ENCODE measurements around the gene MAGI1. TPM values are rescaled to one million over a fixed set of nuclear protein-coding genes. Genes with fewer than 3 reads are reported as not detected.

MAGI1 gene
- polyA plus RNA-seq, 1 of the 3 experiments (the other 2 are of a cell fraction): 10.3 TPM

GRCh38 chr3:66038726-66039589, at the start of gene MAGI1 (continued):
- TF ChIP-seq REST (IDR thresholded peaks at IDR 0.05; ENCODE audit: low read depth, low read length) (no peak), TAF1 (IDR thresholded peaks at IDR 0.05; ENCODE audit: borderline replicate concordance, low read depth, low read length) (peak; percentile 49; the same call in 1 of the 2 replicates), FOXJ3 (CRISPR knock-in tag; IDR thresholded peaks at IDR 0.05) (no peak; the same call in 1 of the 2 replicates), JUND (IDR thresholded peaks at IDR 0.05) (no peak), GATA2 (CRISPR knock-in tag; IDR thresholded peaks at IDR 0.05) (no peak), RXRA (IDR thresholded peaks at IDR 0.05; ENCODE audit: borderline replicate concordance, low read depth) (no peak), EP300 (IDR thresholded peaks at IDR 0.05; ENCODE audit: borderline replicate concordance in 1 of 2, low read depth in 1 of 2, low read length in 1 of 2) (peak; percentile 33 to 39; a peak in 2 of 4 replicates), MAX (IDR thresholded peaks at IDR 0.05; ENCODE audit: low read depth) (no peak), RFX5 (IDR thresholded peaks at IDR 0.05; ENCODE audit: low read length) (no peak), TEAD4 (IDR thresholded peaks at IDR 0.05; ENCODE audit: borderline replicate concordance, insufficient read depth) (peak; percentile 42; the same call in 1 of the 2 replicates), RCOR1 (IDR thresholded peaks at IDR 0.05; ENCODE audit: low read length) (peak; percentile 62), USF2 (IDR thresholded peaks at IDR 0.05; ENCODE audit: borderline replicate concordance, low read depth, low read length) (no peak)

- TF ChIP-seq CTCF (IDR thresholded peaks at IDR 0.05) (0 out of 2 replicates have a peak, but pooled peaks have one; percentile 8), NRF1 (IDR thresholded peaks at IDR 0.05; ENCODE audit: low read depth, low read length) (no peak), PBX3 (IDR thresholded peaks at IDR 0.05) (peak; percentile 21; the same call in 1 of the 2 replicates), JUND (IDR thresholded peaks at IDR 0.05) (no peak)
- ChIA-PET POLR2A (no interaction called here), CTCF (no interaction called here)
- DNase-seq: no peak
- Histone ChIP-seq H3K4me1 (ENCODE audit: control insufficient read depth in 1 of 2, insufficient read depth in 2 of 2, low read depth in 1 of 2, low read length in 1 of 2) (no peaks in the 10 kb centered on the region; a peak in 1 of 4 replicates), H2AFZ (ENCODE audit: low read depth) (no peak overlapping the region), H3K9me3 (no peaks in the 10 kb centered on the region), H3K9ac (no peak overlapping the region), H3F3A (replicated peaks; ENCODE audit: insufficient read depth) (peaks cover 7% of the 10 kb centered on the region), H4K20me1 (ENCODE audit: insufficient read depth) (no peaks in the 10 kb centered on the region), H3K4me2 (no peak overlapping the region), H3K9me2 (no peaks in the 10 kb centered on the region), H3K27ac (ENCODE audit: low read depth in 2 of 2, low read length in 1 of 2) (no peak overlapping the region), H3K27me3 (ENCODE audit: insufficient read depth) (no peaks in the 10 kb centered on the region), H3K36me3 (replicated peaks in 1 of 2; ENCODE audit: control insufficient read depth in 1 of 2, insufficient read depth in 2 of 2, low read length in 1 of 2) (no peaks in the 10 kb centered on the region), H3K79me2 (ENCODE audit: insufficient read depth) (no peaks in the 10 kb centered on the region), H3K4me3 (ENCODE audit: low read depth in 2 of 2, low read length in 1 of 2) (no peak overlapping the region)
- WGBS (ENCODE audit: low lambda C conversion rate): 58% methylated on average over 3 of the region's 3 CpGs
These were observed 45.1 kb upstream of the MAGI1 start for GRCh38 chr3:66083784-66084213.

Data from SK-N-SH (cell line).